NCI-H2227 (cell line): ENCODE data around the gene FRMD1.
"Not testable (repeated sequence)": the region's sequence is repeated elsewhere in the genome, so short reads cannot be mapped to it uniquely, and the experiment has no call there.

Experiments used
- DNase-seq: peaks from one replicate; lab custom pipeline; 2025; ENCODE audit not compliant: unreplicated experiment; lab: John Stamatoyannopoulos, UW

The FRMD1 gene

GRCh38 chr6:168080393-168081077 lies 1.5 kb upstream of the FRMD1 start:
- no peak for DNase-seq

- DNase-seq, result no peak
These were observed 653 bp downstream of the FRMD1 start for GRCh38 chr6:168078175-168078942.

DNA sequence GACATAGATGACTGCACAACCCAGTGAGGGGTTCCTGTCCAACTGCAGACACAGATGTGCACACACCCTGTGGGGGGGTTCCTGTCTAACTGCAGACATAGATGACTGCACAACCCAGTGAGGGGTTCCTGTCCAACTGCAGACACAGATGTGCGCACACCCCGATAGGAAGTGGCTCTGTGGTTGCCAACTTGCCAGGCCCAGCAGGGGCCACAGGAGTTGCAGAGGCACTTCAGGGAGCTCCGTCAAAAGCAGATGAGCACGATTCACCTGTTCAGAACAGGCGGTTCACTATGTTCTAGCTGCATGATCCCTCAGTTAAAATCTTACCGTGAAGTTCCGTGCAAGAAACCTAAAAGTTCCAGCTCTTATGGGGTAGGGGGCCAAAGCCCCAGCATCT lies 1.6 kb downstream of the FRMD1 start:
- DNase-seq, result not testable (repeated sequence)

DNA sequence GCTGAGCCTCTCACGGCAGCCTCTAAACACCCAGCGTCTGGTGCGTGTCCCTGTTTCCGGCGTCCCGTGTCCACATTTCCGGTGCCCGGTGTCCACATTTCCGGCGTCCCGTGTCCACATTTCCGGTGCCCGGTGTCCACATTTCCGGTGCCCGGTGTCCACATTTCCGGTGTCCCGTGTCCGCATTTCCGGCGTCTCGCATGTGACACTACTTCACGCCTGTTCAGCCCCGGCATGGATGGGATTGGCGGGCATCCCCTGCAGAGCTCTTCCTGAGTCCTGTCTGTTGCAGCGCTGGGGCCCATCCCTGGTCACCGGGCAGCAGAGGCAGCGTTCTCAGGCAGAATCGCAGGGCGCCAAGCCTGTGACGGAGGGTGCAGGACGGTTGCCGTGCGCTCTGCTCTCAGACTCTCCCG lies 3.2 kb downstream of the FRMD1 start:
- DNase-seq, result no peak

GRCh38 chr6:168075216-168075615 lies 3.8 kb downstream of the FRMD1 start:
- no peak for DNase-seq

DNA sequence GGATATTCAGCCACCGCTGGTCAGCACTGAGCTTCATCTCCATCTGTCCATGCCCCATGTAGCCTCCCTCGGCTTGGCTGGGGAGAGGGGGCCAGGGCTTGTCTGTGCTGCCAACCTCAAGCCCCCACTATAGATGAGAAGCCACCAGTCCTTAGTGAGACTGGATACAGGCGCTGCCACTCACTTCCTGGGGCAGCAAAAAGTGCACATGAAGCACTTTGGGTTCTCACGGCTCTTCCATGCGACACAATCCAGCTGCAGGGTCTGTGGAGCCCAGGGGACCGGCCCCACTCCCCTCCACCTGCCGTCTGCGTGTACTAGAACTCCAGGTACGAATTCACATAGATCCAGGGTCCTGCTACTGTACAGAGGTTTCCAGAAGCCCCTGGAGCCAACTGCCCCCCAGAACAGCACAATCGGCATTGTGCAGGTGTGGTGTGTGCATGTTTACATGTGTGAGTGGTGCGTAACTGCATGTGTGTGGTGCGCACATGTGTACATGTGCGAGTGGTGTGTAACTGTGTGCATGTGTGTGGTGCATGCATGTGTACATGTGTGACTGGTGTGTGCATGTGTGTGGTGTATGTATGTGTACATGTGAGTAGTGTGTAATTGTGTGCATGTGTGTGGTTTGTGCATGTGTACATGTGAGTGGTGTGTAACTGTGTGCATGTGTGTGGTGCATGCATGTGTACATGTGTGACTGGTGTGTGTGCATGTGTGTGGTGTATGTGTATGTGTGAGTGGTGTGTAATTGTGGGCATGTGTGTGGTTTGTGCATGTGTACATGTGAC lies 4.9 kb downstream of the FRMD1 start:
- no peak for DNase-seq

- DNase-seq, result no peak
These were observed 6.3 kb downstream of the FRMD1 start for GRCh38 chr6:168072730-168073129.

DNA sequence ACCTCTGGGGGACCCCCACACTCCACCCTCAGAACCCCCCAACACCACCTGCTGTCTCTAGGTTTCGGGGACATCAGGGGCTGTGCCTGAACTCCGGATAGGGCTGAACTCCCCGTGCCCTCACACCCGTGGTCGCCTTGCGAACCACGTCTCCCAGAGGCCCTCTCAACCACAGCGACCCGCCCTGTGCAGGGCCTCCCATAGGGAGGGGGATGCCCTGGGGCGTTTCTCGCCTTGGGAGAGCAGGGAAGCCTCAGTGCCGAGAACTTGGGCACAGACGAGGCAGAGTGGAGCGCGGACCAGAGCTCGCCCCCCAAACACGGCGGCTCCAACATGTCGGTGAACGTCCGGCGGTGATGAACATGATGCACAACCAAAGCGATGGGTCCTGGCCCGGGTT lies 6.8 kb downstream of the FRMD1 start:
- DNase-seq, result no peak

GRCh38 chr6:168071620-168072019 lies 7.4 kb downstream of the FRMD1 start:
- DNase-seq, result no peak

- DNase-seq, result no peak
These were observed 8.2 kb downstream of the FRMD1 start for GRCh38 chr6:168070804-168071203.

DNA sequence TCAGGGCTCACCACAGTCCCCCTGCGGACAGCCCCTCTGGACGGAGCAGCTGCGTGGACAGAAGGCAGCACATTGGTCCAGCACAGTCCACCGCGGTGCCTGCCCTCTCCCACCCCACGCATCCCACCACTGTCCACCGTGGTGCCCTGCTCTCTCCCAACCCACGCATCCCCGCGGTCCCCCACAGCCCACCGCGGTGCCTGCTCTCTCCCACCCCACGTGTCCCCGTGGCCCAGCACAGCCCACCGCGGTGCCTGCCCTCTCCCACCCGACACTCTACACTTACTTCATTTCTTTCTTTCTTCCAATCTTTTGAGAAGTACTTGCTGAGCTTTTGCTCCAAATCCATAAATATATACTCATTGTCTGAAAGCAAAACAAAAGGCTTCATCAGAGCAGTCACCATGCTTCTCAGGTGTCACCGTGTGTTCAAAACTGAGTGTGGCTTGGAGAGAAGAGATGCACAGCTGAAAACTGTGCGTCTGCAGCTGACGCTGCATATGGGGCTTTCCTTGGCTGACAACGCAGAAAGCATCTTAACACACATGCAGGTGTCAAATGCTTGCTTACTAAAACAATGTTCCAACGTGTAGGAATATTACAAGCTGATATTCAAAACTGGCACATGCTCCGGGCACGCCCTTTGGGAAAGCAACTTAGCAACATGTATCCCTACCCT lies 11.8 kb downstream of the FRMD1 start:
- DNase-seq, result no peak

DNA sequence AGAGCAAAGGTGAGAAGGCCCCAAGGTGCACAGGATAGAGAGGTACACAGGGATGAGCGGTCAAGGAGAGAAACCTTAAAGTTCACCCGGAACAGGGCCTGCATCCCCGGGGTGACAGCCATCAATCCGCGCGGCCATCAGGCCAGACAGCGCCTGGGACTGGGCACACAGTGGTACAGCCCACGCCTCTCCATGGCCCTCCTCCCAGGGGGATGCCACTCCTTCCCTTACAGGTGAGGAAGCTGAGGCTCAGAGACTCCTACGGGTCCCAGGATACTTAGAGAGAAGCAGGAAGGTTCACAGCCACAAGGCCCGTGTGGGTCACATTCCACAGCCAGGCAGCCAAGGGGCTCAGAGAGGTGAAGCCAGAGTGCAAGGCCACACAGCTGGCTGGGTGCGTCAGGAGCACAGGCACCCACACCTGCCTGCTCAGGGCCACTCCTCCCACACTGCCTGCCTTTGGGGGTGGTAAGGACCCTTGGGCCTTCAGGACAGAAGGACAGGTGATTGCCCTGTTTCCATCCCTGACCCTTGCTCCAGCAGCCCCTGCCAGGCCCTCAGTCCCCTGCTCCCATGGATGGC lies 14.7 kb downstream of the FRMD1 start:
- no peak for DNase-seq

DNA sequence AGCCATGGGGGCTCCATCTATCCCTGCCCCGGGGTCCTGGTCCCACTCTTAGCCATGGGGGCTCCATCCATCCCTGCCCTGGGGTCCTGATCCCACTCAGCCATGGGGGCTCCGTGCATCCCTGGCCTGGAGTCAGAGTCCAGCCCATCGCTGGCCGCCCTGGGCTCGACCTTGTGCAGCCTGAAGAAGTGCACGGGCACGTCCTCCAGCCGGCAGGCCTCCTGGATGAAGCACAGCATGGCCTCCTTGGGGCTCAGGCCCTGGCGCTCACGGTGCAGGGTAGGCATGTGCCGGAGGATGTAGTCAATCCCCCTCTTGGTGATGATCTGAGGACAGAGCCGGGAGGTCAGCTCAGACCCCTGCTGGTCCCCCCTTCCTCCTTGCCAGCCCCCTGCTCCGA lies 15.6 kb downstream of the FRMD1 start:
- no peak for DNase-seq

DNA sequence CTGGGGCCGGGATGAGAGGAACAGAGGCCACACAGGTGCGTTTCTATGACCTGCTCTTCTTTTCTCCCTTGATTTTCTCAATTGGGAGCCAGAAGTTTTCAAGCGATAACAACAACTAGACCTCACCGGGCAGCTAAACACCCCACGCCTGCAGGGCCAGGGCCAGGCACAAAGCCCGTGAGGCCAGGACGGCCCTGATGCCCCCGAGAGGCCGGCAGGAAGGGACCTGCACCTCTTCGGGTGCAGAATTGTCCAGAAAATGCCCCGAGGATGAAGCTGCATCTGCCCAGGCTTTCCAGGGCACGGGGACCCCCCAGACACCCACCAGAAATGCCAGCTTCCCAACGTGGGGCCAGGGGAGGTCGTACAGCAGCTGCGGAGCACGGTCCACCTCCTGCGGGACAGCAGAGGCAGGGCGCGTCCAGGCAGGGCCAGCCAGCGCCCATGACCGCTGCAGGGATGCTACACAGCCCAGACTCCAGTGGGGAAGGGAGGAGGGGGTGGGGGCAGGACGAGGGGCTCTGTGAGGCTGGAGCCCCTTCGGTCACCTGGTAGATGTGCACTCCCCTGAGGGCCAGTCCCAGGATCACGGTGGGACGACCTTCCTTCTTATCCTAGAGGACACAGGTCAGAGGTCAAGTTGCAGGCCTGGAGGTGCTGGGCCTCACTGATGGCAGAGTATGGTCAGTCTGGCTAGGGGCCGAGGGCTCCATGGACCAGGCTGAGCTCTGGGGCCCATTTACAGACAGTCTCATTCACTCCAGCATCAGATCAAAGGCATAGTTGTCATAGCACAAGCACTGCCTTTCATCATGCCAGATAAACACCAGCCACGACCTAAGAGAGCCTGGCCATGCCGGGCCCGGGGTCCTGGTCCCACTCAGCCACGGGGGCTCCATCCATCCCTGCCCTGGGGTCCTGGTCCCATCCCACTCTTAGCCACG lies 16.4 kb downstream of the FRMD1 start:
- DNase-seq, result no peak

GRCh38 chr6:168061269-168062210 lies 17.5 kb downstream of the FRMD1 start:
- DNase-seq, result no peak

DNA sequence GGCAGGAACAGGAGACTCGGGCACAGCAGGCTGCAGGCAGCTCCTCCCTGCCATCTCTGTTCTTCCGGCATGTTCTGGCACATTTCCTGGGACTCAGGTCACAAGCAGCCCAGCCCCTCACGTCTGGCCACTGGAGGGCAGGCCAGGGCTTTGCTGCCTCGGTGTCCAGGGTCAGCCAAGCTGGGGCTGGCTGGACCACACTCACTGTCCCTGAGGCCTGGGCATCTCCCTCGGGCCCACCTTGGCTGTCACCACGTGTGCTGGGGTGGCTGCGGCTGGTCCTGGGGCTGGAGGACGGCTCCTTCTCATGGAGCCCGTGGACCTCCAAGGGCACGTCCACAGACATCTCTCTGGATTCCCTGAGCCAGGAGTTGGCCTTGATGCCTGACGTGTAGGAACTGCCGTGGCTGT lies 18.5 kb downstream of the FRMD1 start:
- DNase-seq, result no peak

DNA sequence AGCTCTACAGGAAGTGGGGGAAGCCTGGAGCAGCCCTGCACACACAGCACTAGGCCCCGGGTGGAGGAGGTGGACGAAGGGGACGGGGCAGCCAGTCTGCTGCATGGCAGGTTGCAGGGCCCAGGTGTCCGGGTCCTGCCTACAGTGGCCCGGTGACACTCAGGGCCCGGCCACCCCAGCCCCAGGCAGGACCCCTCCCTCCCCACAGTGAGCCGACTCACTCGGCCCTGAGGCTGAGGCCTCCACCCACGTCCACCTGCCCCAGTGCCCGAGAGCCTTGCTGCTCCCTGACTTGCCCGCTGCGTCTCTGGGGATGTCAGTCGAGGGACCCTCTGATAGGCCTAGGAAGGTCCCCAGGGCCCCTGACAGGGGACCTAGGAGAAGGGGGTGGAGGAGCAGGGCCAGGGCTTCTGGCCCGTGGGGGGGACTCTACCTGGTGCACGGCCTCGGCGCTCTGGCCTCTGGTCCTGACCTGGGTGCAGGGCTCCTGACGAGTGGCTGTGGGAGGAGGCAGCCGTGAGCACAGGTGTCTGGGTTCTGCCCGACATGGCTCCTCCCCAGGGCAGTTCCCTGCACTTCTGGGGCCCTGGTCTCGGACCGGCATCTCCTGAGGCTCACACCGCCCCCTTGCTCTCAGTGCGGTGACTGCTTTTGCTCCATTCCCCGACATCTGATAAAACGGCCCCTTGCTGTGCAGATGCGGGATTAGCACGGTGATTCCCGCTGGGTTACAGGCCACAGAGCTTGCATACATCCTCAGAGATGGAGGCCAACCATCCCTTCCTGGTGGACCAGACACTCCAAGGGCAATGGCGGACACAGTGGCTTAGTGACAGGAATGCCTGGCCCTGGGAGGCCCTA lies 20.1 kb downstream of the FRMD1 start:
- no peak for DNase-seq

DNA sequence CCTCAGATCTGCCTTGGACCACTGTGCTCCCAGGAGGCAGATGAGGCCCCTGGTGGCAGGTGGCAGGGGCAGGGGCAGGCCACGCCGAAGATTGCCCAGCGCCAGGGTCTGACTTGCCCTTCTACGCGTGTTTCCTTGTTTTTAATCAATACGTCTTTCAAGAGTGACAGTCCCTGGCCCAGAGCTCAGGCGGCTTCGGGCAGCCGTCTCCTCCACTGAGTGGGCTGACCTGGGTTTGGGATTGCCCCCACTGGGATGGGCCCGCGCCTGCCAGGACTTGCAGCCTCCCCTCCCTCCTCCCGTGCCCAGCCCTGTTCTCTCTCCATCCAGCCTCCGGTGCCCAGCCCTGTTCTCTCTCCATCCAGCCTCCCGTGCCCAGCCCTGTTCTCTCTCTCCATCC lies 21.2 kb downstream of the FRMD1 start:
- DNase-seq, result no peak
